ENCODE results near the gene KPNA2. TPM values are rescaled to one million over a fixed set of nuclear protein-coding genes. Genes with fewer than 3 reads are reported as not detected.

KPNA2 gene
- total and polyA plus RNA-seq, 9 of the 15 experiments (the other 6 are each of a cell fraction or from before 2014, with no cell fraction given) = 132 to 984 (median 241) TPM

DNA sequence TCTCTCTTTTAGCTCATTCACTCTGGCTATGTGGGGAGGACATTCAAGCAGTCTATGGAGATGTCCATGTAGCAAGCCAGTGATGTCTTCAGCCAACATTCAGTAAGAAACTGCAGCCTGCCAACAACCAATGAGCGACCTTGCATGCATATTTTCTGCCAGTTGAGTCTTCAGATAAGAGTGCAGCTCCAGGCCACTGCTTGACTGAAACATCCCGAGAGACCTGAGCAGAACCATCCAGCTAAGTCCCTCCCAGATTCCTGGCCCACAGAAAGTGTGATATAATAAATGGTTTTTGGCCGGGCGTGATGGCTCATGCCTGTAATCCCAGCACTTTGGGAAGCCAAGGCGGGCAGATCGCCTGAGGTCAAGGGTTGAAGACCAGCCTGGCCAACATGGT is 28.7 kb upstream of the KPNA2 start:
- Histone ChIP-seq H3K9me1 (ENCODE audit: control insufficient read depth, insufficient read depth, low read length) (no peaks in the 10 kb centered on the region), H3K27me3 (ENCODE audit: control insufficient read depth in 2 of 2, insufficient read depth in 2 of 2, low read length in 2 of 2) (no peaks in the 10 kb centered on the region), H3K9ac (ENCODE audit: insufficient read depth in 1 of 2, low read depth in 2 of 2, low read length in 2 of 2) (no peak overlapping the region), H3K4me2 (ENCODE audit: insufficient read depth, low read length) (no peak overlapping the region), H4K20me1 (replicated peaks; ENCODE audit: control insufficient read depth, insufficient read depth, low read length) (no peaks in the 10 kb centered on the region), H3K27ac (ENCODE audit: extremely low read depth, low read depth, low read length) (no peak overlapping the region), H2AFZ (ENCODE audit: low read depth, low read length) (no peak overlapping the region), H3K4me1 (replicated peaks in 1 of 2; ENCODE audit: control insufficient read depth in 2 of 2, insufficient read depth in 2 of 2, low read length in 2 of 2) (no peaks in the 10 kb centered on the region; a peak in 1 of 5 replicates), H3K9me3 (replicated peaks; ENCODE audit: control insufficient read depth, insufficient read depth, low read depth, low read length) (no peaks in the 10 kb centered on the region), H3K36me3 (ENCODE audit: control insufficient read depth, insufficient read depth, low read length) (no peaks in the 10 kb centered on the region), H3K4me3 (no peak overlapping the region), H3K79me2 (ENCODE audit: control insufficient read depth, insufficient read depth, low read length) (no peaks in the 10 kb centered on the region)
- no peak for TF ChIP-seq PRPF4 (IDR thresholded peaks at IDR 0.05; ENCODE audit: insufficient read depth, low read depth, low read length, poor library complexity, severe bottlenecking)
- TF ChIP-seq RCOR1 (IDR thresholded peaks at IDR 0.05; ENCODE audit: borderline replicate concordance in 1 of 2, low read depth in 2 of 2, low read length in 2 of 2) = no peak
- no peak for TF ChIP-seq ZNF143 (CRISPR knock-in tag; IDR thresholded peaks at IDR 0.05)
- no peak for TF ChIP-seq POLR2AphosphoS5 (IDR thresholded peaks at IDR 0.05; ENCODE audit: control insufficient read depth, insufficient read depth, low read depth, low read length)
- TF ChIP-seq, protein P1, sequence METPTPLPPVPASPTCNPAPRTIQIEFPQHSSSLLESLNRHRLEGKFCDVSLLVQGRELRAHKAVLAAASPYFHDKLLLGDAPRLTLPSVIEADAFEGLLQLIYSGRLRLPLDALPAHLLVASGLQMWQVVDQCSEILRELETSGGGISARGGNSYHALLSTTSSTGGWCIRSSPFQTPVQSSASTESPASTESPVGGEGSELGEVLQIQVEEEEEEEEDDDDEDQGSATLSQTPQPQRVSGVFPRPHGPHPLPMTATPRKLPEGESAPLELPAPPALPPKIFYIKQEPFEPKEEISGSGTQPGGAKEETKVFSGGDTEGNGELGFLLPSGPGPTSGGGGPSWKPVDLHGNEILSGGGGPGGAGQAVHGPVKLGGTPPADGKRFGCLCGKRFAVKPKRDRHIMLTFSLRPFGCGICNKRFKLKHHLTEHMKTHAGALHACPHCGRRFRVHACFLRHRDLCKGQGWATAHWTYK (CRISPR knock-in tag; IDR thresholded peaks at IDR 0.05) = no peak
- TF ChIP-seq, protein P2, sequence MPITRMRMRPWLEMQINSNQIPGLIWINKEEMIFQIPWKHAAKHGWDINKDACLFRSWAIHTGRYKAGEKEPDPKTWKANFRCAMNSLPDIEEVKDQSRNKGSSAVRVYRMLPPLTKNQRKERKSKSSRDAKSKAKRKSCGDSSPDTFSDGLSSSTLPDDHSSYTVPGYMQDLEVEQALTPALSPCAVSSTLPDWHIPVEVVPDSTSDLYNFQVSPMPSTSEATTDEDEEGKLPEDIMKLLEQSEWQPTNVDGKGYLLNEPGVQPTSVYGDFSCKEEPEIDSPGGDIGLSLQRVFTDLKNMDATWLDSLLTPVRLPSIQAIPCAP (CRISPR knock-in tag; IDR thresholded peaks at IDR 0.05; ENCODE audit: borderline replicate concordance) = no peak
- TF ChIP-seq ZNF696 (CRISPR knock-in tag; conservative IDR thresholded peaks at IDR 0.05) = no peak
- no peak for TF ChIP-seq CBX2 (IDR thresholded peaks at IDR 0.05; ENCODE audit: insufficient read depth, low read length, poor library complexity, severe bottlenecking)
- no peak for TF ChIP-seq ZC3H11A (IDR thresholded peaks at IDR 0.05; ENCODE audit: low read depth, low read length)
- TF ChIP-seq STAT5A (IDR thresholded peaks at IDR 0.05; ENCODE audit: borderline replicate concordance, low read length) = no peak
- TF ChIP-seq DPF2 (IDR thresholded peaks at IDR 0.05) = no peak
- TF ChIP-seq JUNB (CRISPR knock-in tag; conservative IDR thresholded peaks at IDR 0.05) = no peak
- TF ChIP-seq KAT2B (IDR thresholded peaks at IDR 0.05; ENCODE audit: low read depth, low read length) = no peak
- DNase-seq (ENCODE audit: extremely low read depth in 1 of 4, low spot score in 3 of 4) = no peak
- intact Hi-C loops (cut with micrococcal nuclease) (no loop called here), in situ Hi-C loops (cut with MboI) (no loop called here)
- no TSS peak for BruUV-seq (replicated peaks)
- ATAC-seq = no peak; the same call in 2 of the 3 replicates
- ChIA-PET CTCF (ENCODE audit: low intra/inter-chr PET ratio) (no interaction called here), POLR2A (interaction anchor here (1.5 kb wide), 1 partner anchor 13 kb away, joined by 5 read pairs; no protein-coding TSS in a partner anchor)
- 16% methylated on average over 4 of the region's 6 CpGs for WGBS (ENCODE audit: insufficient coverage, low coverage, missing lambda C conversion rate)
- no peak for FAIRE-seq

Data from K562 (cell line).